ENCODE data around the gene PLPP2.

- TF ChIP-seq CTCF (IDR thresholded peaks at IDR 0.05) = no peak
- no peak for TF ChIP-seq POLR2AphosphoS5 (IDR thresholded peaks at IDR 0.05)
Observed at GRCh38 chr19:282501-282900, 8.7 kb downstream of the PLPP2 start.

Measured in prostate gland (tissue), 2 donors.